Uterus (tissue), 2 donors: Measurements from ENCODE around the gene ACTN2.

ENCODE experiments used
- CTCF ChIP-seq, 4 experiments: fragments of 200-600 bp in 2 of 4; fragments of 450-650 bp in 2 of 4; sonication (generic) in 2 of 4; IDR thresholded peaks; one replicate each; pipeline ENCODE4 v1.5.1; 2016 to 2019; ENCODE audit warnings: antibody characterized with exemption in 4 of 4, mild to moderate bottlenecking in 2 of 4, moderate library complexity in 1 of 4
- POLR2A ChIP-seq, 2 donors: fragments of 450-650 bp; IDR thresholded peaks; one replicate each; pipeline ENCODE4 v1.6.1; 2016; ENCODE audit warnings: antibody characterized with exemption in 2 of 2, mild to moderate bottlenecking in 1 of 2, moderate library complexity in 1 of 2

- TF ChIP-seq CTCF (IDR thresholded peaks at IDR 0.05), result no peak
- TF ChIP-seq POLR2A (IDR thresholded peaks at IDR 0.05), result no peak
These were observed 41.2 kb downstream of the ACTN2 start for GRCh38 chr1:236727521-236727920.
